GM12875 (cell line): ENCODE results near the gene MAD2L1BP.

Experiments used
- H3K4me3 ChIP-seq: one replicate; pipeline ENCODE4 v1.5.1; 2011; ENCODE audit warnings: low read depth, low read length, control low read depth
- TF ChIP-seq, protein P1 (sequence below): IDR thresholded peaks from 2 replicates; pipeline ENCODE4 v1.5.1; 2011; ENCODE audit warnings: low read depth, mild to moderate bottlenecking, control low read depth, inconsistent platforms, low read length, moderate library complexity, borderline replicate concordance; ENCODE audit not compliant: insufficient read depth

The MAD2L1BP gene

DNA sequence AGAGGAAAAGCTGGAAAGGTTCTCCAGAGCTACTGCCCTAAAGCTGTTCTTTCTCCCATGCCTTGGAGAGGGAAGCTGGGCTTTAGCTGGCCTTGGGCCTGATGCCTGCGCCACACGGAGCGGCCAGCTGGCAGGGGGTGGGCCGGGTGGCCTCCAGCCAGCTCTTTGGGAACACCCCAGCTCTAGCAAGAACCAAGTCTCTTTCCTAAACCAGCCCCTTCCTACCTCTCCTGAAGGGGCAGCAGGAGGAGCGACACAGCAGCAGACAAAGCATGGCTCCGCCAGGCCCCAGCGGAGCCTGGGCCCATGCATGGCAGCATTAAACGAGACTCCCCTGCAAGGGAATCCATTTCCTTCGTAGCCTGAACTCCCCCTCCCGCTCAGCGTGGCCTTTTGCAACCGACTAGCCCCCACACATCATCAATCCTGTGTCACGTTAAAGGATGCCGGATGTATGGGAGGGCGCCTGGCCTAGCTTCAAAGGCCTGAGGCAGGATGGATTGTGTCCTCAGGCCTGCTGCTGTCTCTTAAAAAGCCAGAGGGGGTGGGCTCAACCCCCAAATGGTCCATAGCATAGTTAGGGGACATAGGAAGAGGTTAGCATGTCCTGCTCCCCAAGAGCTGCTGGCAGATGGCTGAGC is 37.9 kb downstream of the MAD2L1BP start:
- no peak overlapping the region for H3K4me3 ChIP-seq
- TF ChIP-seq, protein P1, sequence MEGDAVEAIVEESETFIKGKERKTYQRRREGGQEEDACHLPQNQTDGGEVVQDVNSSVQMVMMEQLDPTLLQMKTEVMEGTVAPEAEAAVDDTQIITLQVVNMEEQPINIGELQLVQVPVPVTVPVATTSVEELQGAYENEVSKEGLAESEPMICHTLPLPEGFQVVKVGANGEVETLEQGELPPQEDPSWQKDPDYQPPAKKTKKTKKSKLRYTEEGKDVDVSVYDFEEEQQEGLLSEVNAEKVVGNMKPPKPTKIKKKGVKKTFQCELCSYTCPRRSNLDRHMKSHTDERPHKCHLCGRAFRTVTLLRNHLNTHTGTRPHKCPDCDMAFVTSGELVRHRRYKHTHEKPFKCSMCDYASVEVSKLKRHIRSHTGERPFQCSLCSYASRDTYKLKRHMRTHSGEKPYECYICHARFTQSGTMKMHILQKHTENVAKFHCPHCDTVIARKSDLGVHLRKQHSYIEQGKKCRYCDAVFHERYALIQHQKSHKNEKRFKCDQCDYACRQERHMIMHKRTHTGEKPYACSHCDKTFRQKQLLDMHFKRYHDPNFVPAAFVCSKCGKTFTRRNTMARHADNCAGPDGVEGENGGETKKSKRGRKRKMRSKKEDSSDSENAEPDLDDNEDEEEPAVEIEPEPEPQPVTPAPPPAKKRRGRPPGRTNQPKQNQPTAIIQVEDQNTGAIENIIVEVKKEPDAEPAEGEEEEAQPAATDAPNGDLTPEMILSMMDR: no peak

DNA sequence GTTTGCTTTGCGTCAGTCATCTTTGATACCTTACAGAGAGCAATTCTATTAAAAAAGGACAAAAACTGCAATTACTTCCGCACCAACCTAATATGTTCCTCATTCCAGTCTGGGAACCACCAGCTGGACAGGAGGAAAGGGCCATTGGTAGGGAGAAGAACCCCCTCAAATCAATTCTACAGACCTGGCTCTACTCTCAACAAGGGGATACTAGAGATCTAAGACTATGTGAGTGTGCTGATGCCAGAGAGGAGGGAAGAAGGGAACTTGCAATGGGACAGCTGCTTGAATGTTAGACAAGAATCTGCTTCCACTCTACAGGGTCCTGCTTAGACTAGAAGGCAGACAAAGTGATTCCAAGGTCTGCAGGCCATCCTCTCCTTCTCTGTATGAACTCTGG is 38.7 kb downstream of the MAD2L1BP start:
- TF ChIP-seq, protein P1: no peak
- H3K4me3 ChIP-seq: no peak overlapping the region

- H3K4me3 ChIP-seq: no peak overlapping the region
Observed at GRCh38 chr6:43674921-43675320, 39.3 kb downstream of the MAD2L1BP start.

GRCh38 chr6:43676962-43677606 is 41.4 kb downstream of the MAD2L1BP start:
- TF ChIP-seq, protein P1: no peak

More at GRCh38 chr6:43674921-43675320, 39.3 kb downstream of the MAD2L1BP start:
- TF ChIP-seq, protein P1: no peak

DNA sequence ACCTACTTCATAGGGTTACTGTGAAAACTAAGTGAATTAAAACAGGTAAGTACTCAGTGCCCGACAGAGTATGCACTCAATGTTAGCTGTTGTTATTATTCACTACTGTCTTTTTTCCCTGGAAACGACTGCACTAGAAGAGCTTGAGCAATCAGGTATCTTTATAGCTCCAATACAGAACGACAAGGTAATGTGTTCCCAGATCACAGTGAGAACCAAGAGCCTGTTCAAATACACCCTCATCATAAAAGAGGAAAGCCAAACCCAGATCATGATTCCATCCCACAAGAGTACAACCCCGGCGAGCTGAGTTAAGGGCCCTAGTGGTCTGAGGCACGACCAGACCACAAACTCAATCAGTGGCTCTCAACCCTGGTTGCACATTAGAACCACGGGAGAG is 42.1 kb downstream of the MAD2L1BP start:
- no peak overlapping the region for H3K4me3 ChIP-seq
- TF ChIP-seq, protein P1: no peak

More at GRCh38 chr6:43676962-43677606, 41.4 kb downstream of the MAD2L1BP start:
- no peak overlapping the region for H3K4me3 ChIP-seq

- TF ChIP-seq, protein P1: no peak
- H3K4me3 ChIP-seq: no peak overlapping the region
Observed at GRCh38 chr6:43678341-43678740, 42.7 kb downstream of the MAD2L1BP start.

- H3K4me3 ChIP-seq: no peak overlapping the region
- TF ChIP-seq, protein P1: no peak
Observed at GRCh38 chr6:43679057-43679456, 43.4 kb downstream of the MAD2L1BP start.
